ENCODE results near the gene ADRA2C. TPM values are rescaled to one million over a fixed set of nuclear protein-coding genes. Genes with fewer than 3 reads are reported as not detected.

The ADRA2C gene
- total RNA-seq, 1 experiment from 2014 or later: 0.53 TPM

GRCh38 chr4:3732076-3733028 lies 33.8 kb upstream of the ADRA2C start:
- DNase-seq (ENCODE audit: low spot score): no peak

- DNase-seq (ENCODE audit: low spot score): no peak
Measured at GRCh38 chr4:3733195-3733594, 33.0 kb upstream of the ADRA2C start.

- no peak for DNase-seq (ENCODE audit: low spot score)
Measured at GRCh38 chr4:3735196-3735595, 31.0 kb upstream of the ADRA2C start.

GRCh38 chr4:3736290-3736689 lies 29.9 kb upstream of the ADRA2C start:
- DNase-seq (ENCODE audit: low spot score): no peak

GRCh38 chr4:3736806-3737205 lies 29.4 kb upstream of the ADRA2C start:
- no peak for DNase-seq (ENCODE audit: low spot score)

GRCh38 chr4:3739577-3739976 lies 26.6 kb upstream of the ADRA2C start:
- DNase-seq (ENCODE audit: low spot score): no peak

GRCh38 chr4:3740256-3740655 lies 25.9 kb upstream of the ADRA2C start:
- DNase-seq (ENCODE audit: low spot score): no peak

- no peak for DNase-seq (ENCODE audit: low spot score)
Measured at GRCh38 chr4:3741217-3742011, 24.8 kb upstream of the ADRA2C start.

GRCh38 chr4:3742610-3743009 lies 23.6 kb upstream of the ADRA2C start:
- DNase-seq (ENCODE audit: low spot score): no peak

- no peak for DNase-seq (ENCODE audit: low spot score)
Measured at GRCh38 chr4:3744232-3744631, 22.0 kb upstream of the ADRA2C start.

GRCh38 chr4:3744901-3745300 lies 21.3 kb upstream of the ADRA2C start:
- DNase-seq (ENCODE audit: low spot score): no peak

- DNase-seq (ENCODE audit: low spot score): no peak
Measured at GRCh38 chr4:3745886-3746656, 20.1 kb upstream of the ADRA2C start.

GRCh38 chr4:3746701-3747580 lies 19.2 kb upstream of the ADRA2C start:
- DNase-seq (ENCODE audit: low spot score): no peak

GRCh38 chr4:3747581-3747904 lies 18.6 kb upstream of the ADRA2C start:
- no peak for DNase-seq (ENCODE audit: low spot score)

- DNase-seq (ENCODE audit: low spot score): no peak
Measured at GRCh38 chr4:3748136-3748898, 17.9 kb upstream of the ADRA2C start.

GRCh38 chr4:3749081-3749480 lies 17.1 kb upstream of the ADRA2C start:
- DNase-seq (ENCODE audit: low spot score): no peak

- DNase-seq (ENCODE audit: low spot score): no peak
Measured at GRCh38 chr4:3750334-3750733, 15.9 kb upstream of the ADRA2C start.

GRCh38 chr4:3752022-3752421 lies 14.2 kb upstream of the ADRA2C start:
- DNase-seq (ENCODE audit: low spot score): no peak

GRCh38 chr4:3753726-3754412 lies 12.3 kb upstream of the ADRA2C start:
- no peak for DNase-seq (ENCODE audit: low spot score)
